Measurements from ENCODE around the gene CLIC4.
A peak's percentile ranks its signal among the peaks of the same experiment; 100 is the strongest.
"Not testable (repeated sequence)": the region's sequence is repeated elsewhere in the genome, so short reads cannot be mapped to it uniquely, and the experiment has no call there.

Gene CLIC4

GRCh38 chr1:24748191-24749121, 3.2 kb downstream of the CLIC4 start:
- peak overlapping the region; percentile 5 for H3K27ac Mint-ChIP-seq

GRCh38 chr1:24749252-24749651, 4.0 kb downstream of the CLIC4 start:
- Mint-ChIP-seq H3K4me1 (ENCODE audit: low read depth) (peaks cover 63% of the 10 kb centered on the region), H3K27me3 (no peaks in the 10 kb centered on the region), H3K27ac (no peak overlapping the region), H3K4me3 (no peak overlapping the region), H3K36me3 (ENCODE audit: low read depth) (peaks cover 34% of the 10 kb centered on the region), H3K9me3 (no peaks in the 10 kb centered on the region)
- intact Hi-C loops (cut with micrococcal nuclease) = loop anchor here (5.0 kb wide), 2 partner anchors 57 to 107 kb away; partner anchors contain the start of gene SRRM1

More at GRCh38 chr1:24748191-24749121, 3.2 kb downstream of the CLIC4 start:
- Mint-ChIP-seq H3K36me3 (ENCODE audit: low read depth) (peaks cover 34% of the 10 kb centered on the region), H3K27me3 (no peaks in the 10 kb centered on the region), H3K4me1 (ENCODE audit: low read depth) (peaks cover 64% of the 10 kb centered on the region), H3K4me3 (no peak overlapping the region), H3K9me3 (no peaks in the 10 kb centered on the region)
- intact Hi-C loops (cut with micrococcal nuclease) = loop anchor here (5.0 kb wide), 2 partner anchors 56 to 106 kb away; partner anchors contain the start of gene SRRM1

GRCh38 chr1:24749886-24750285, 4.6 kb downstream of the CLIC4 start:
- intact Hi-C loops (cut with micrococcal nuclease) = loop anchor here (5.0 kb wide), 2 partner anchors 58 to 108 kb away; partner anchors contain the start of gene SRRM1
- no peak overlapping the region for H3K4me3 Mint-ChIP-seq
- H3K36me3 Mint-ChIP-seq (ENCODE audit: low read depth) = peaks cover 34% of the 10 kb centered on the region
- H3K27me3 Mint-ChIP-seq = no peaks in the 10 kb centered on the region
- H3K9me3 Mint-ChIP-seq = no peaks in the 10 kb centered on the region
- no peak overlapping the region for H3K27ac Mint-ChIP-seq
- H3K4me1 Mint-ChIP-seq (ENCODE audit: low read depth) = peaks cover 66% of the 10 kb centered on the region

GRCh38 chr1:24751833-24752232, 6.6 kb downstream of the CLIC4 start:
- Mint-ChIP-seq H3K4me3 (no peak overlapping the region), H3K9me3 (no peaks in the 10 kb centered on the region), H3K4me1 (ENCODE audit: low read depth) (peaks cover 61% of the 10 kb centered on the region), H3K36me3 (ENCODE audit: low read depth) (peaks cover 24% of the 10 kb centered on the region), H3K27me3 (no peaks in the 10 kb centered on the region), H3K27ac (no peak overlapping the region)
- intact Hi-C loops (cut with micrococcal nuclease) = no loop called here

GRCh38 chr1:24752305-24752704, 7.1 kb downstream of the CLIC4 start:
- intact Hi-C loops (cut with micrococcal nuclease) = no loop called here
- no peak overlapping the region for H3K27ac Mint-ChIP-seq
- H3K9me3 Mint-ChIP-seq = no peaks in the 10 kb centered on the region
- peaks cover 19% of the 10 kb centered on the region for H3K36me3 Mint-ChIP-seq (ENCODE audit: low read depth)
- H3K4me3 Mint-ChIP-seq = no peak overlapping the region
- peaks cover 58% of the 10 kb centered on the region for H3K4me1 Mint-ChIP-seq (ENCODE audit: low read depth)
- no peaks in the 10 kb centered on the region for H3K27me3 Mint-ChIP-seq

- H3K36me3 Mint-ChIP-seq (ENCODE audit: low read depth) = peaks cover 20% of the 10 kb centered on the region
- no peak overlapping the region for H3K4me3 Mint-ChIP-seq
- intact Hi-C loops (cut with micrococcal nuclease) = no loop called here
- H3K9me3 Mint-ChIP-seq = no peaks in the 10 kb centered on the region
- H3K27ac Mint-ChIP-seq = no peak overlapping the region
- H3K27me3 Mint-ChIP-seq = no peaks in the 10 kb centered on the region
- H3K4me1 Mint-ChIP-seq (ENCODE audit: low read depth) = peaks cover 50% of the 10 kb centered on the region
Measured at GRCh38 chr1:24754229-24754628, 9.0 kb downstream of the CLIC4 start.

- H3K27me3 Mint-ChIP-seq; H3K27ac Mint-ChIP-seq; intact Hi-C loops (cut with micrococcal nuclease): not testable (repeated sequence)
Measured at GRCh38 chr1:24755323-24755722, 10.1 kb downstream of the CLIC4 start.

GRCh38 chr1:24756395-24756794, 11.1 kb downstream of the CLIC4 start:
- Mint-ChIP-seq H3K36me3 (ENCODE audit: low read depth) (peaks cover 6% of the 10 kb centered on the region), H3K27me3 (no peaks in the 10 kb centered on the region), H3K9me3 (no peaks in the 10 kb centered on the region), H3K4me3 (no peak overlapping the region), H3K27ac (no peak overlapping the region), H3K4me1 (ENCODE audit: low read depth) (peaks cover 33% of the 10 kb centered on the region)
- intact Hi-C loops (cut with micrococcal nuclease) = no loop called here

More at GRCh38 chr1:24755323-24755722, 10.1 kb downstream of the CLIC4 start:
- peaks cover 44% of the 10 kb centered on the region for H3K4me1 Mint-ChIP-seq (ENCODE audit: low read depth)
- not testable (repeated sequence) for H3K4me3 Mint-ChIP-seq; H3K9me3 Mint-ChIP-seq; H3K36me3 Mint-ChIP-seq (ENCODE audit: low read depth)

GRCh38 chr1:24759492-24759891, 14.2 kb downstream of the CLIC4 start:
- H3K36me3 Mint-ChIP-seq (ENCODE audit: low read depth) = peaks cover 6% of the 10 kb centered on the region
- no peaks in the 10 kb centered on the region for H3K9me3 Mint-ChIP-seq
- H3K27ac Mint-ChIP-seq = no peak overlapping the region
- H3K4me1 Mint-ChIP-seq (ENCODE audit: low read depth) = peaks cover 13% of the 10 kb centered on the region
- intact Hi-C loops (cut with micrococcal nuclease) = no loop called here
- no peaks in the 10 kb centered on the region for H3K27me3 Mint-ChIP-seq
- H3K4me3 Mint-ChIP-seq = no peak overlapping the region

GRCh38 chr1:24761582-24761981, 16.3 kb downstream of the CLIC4 start:
- Mint-ChIP-seq H3K4me3 (no peak overlapping the region), H3K4me1 (ENCODE audit: low read depth) (peaks cover 21% of the 10 kb centered on the region), H3K36me3 (ENCODE audit: low read depth) (peaks cover 6% of the 10 kb centered on the region), H3K9me3 (no peaks in the 10 kb centered on the region), H3K27ac (no peak overlapping the region), H3K27me3 (no peaks in the 10 kb centered on the region)
- intact Hi-C loops (cut with micrococcal nuclease) = loop anchor here (5.0 kb wide), 1 partner anchor 61 kb away; no protein-coding TSS in a partner anchor

- H3K9me3 Mint-ChIP-seq = no peaks in the 10 kb centered on the region
- H3K4me3 Mint-ChIP-seq = no peak overlapping the region
- intact Hi-C loops (cut with micrococcal nuclease) = loop anchor here (2.0 to 5.0 kb wide), 2 partner anchors 15 to 60 kb away; no protein-coding TSS in a partner anchor
- peaks cover 6% of the 10 kb centered on the region for H3K36me3 Mint-ChIP-seq (ENCODE audit: low read depth)
- no peaks in the 10 kb centered on the region for H3K27me3 Mint-ChIP-seq
- no peak overlapping the region for H3K27ac Mint-ChIP-seq
- peaks cover 21% of the 10 kb centered on the region for H3K4me1 Mint-ChIP-seq (ENCODE audit: low read depth)
Measured at GRCh38 chr1:24762133-24762676, 17.0 kb downstream of the CLIC4 start.

- H3K27me3 Mint-ChIP-seq = no peaks in the 10 kb centered on the region
- no peak overlapping the region for H3K27ac Mint-ChIP-seq
- H3K36me3 Mint-ChIP-seq (ENCODE audit: low read depth) = no peaks in the 10 kb centered on the region
- H3K4me3 Mint-ChIP-seq = no peak overlapping the region
- H3K4me1 Mint-ChIP-seq (ENCODE audit: low read depth) = peaks cover 8% of the 10 kb centered on the region
- no peaks in the 10 kb centered on the region for H3K9me3 Mint-ChIP-seq
- intact Hi-C loops (cut with micrococcal nuclease) = loop anchor here (2.0 to 5.0 kb wide), 2 partner anchors 17 to 59 kb away; no protein-coding TSS in a partner anchor
Measured at GRCh38 chr1:24763671-24764070, 18.4 kb downstream of the CLIC4 start.

GRCh38 chr1:24764439-24764838, 19.2 kb downstream of the CLIC4 start:
- Mint-ChIP-seq H3K27me3 (no peaks in the 10 kb centered on the region), H3K4me3 (no peak overlapping the region), H3K27ac (no peak overlapping the region), H3K9me3 (no peaks in the 10 kb centered on the region), H3K4me1 (ENCODE audit: low read depth) (peaks cover 8% of the 10 kb centered on the region), H3K36me3 (ENCODE audit: low read depth) (no peaks in the 10 kb centered on the region)
- intact Hi-C loops (cut with micrococcal nuclease) = loop anchor here (5.0 kb wide), 1 partner anchor 58 kb away; no protein-coding TSS in a partner anchor

- H3K36me3 Mint-ChIP-seq (ENCODE audit: low read depth) = no peaks in the 10 kb centered on the region
- H3K27me3 Mint-ChIP-seq = no peaks in the 10 kb centered on the region
- H3K9me3 Mint-ChIP-seq = no peaks in the 10 kb centered on the region
- intact Hi-C loops (cut with micrococcal nuclease) = loop anchor here (5.0 kb wide), 1 partner anchor 57 kb away; no protein-coding TSS in a partner anchor
- H3K4me1 Mint-ChIP-seq (ENCODE audit: low read depth) = peaks cover 8% of the 10 kb centered on the region
- peak overlapping the region; percentile 57 for H3K27ac Mint-ChIP-seq
- H3K4me3 Mint-ChIP-seq = no peak overlapping the region
Measured at GRCh38 chr1:24764848-24765247, 19.6 kb downstream of the CLIC4 start.

All from dendritic cell treated with granulocyte-macrophage colony-stimulating factor and Interleukin-4, amounts not matched to agents 40 ng/mL and 50 ng/mL, for 4 days (primary cell).